Measurements from ENCODE around the gene EPN2.

DNA sequence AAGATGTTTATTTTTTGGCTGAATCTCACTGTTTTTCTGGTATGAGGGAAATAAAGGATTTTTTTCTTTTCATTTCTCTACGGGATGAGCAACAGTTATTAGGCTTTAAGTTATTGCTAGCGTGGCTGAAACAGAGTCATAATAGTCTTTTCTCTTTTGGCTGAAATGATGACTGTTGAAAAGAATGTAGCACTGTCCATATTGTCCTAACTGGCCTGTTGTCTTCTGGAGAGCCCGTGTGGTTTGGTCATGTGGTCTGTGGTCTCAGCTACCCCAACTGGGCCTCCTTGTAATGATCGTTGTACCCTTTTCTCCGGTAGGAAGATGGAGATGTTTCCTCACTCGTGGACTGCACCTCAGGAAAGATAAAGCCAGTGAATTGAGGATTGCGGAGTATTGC is 36.6 kb downstream of the EPN2 start:
- no peak for TF ChIP-seq CTCF (optimal IDR thresholded peaks at IDR 0.05 in 1 of 3, IDR thresholded peaks at IDR 0.05 in 1 of 3, conservative IDR thresholded peaks at IDR 0.05 in 1 of 3; ENCODE audit: extremely low read depth in 1 of 3, insufficient read depth in 2 of 3, low read length in 3 of 3)
- no peak for TF ChIP-seq EZH2 (IDR thresholded peaks at IDR 0.05; ENCODE audit: low read length)

Data from keratinocyte (primary cell).